Activated T-helper 1 cell treated with anti-CD3 and anti-CD28 coated beads, Interleukin-12 subunit alpha, Interleukin-12 subunit beta, Interleukin-2, Interleukin-4 antibody, amounts not matched to agents 30 ng/mL and 10 ng/mL and 1 ng/mL, durations not matched to agents 14 hours and 24 hours and 36 hours (primary cell): Measurements from ENCODE around the gene RUSF1. TPM values are rescaled to one million over a fixed set of nuclear protein-coding genes. Genes with fewer than 3 reads are reported as not detected.
"Not testable (repeated sequence)": the region's sequence is repeated elsewhere in the genome, so short reads cannot be mapped to it uniquely, and the experiment has no call there.

Source experiments
- DNase-seq: peaks from one replicate; pipeline ENCODE4 v3.0.0; 2021; ENCODE audit warnings: low spot score
- H3K27ac Mint-ChIP-seq: one replicate; pipeline ENCODE4 v1.8.0; 2021; ENCODE audit warnings: mild to moderate bottlenecking, mixed read lengths
- H3K27me3 Mint-ChIP-seq: one replicate; pipeline ENCODE4 v1.8.0; 2022; ENCODE audit warnings: mild to moderate bottlenecking, moderate library complexity, mixed read lengths; ENCODE audit not compliant: insufficient read depth
- H3K36me3 Mint-ChIP-seq: one replicate; pipeline ENCODE4 v1.8.0; 2021; ENCODE audit warnings: low read depth, mixed read lengths
- H3K4me1 Mint-ChIP-seq: one replicate; pipeline ENCODE4 v1.8.0; 2021; ENCODE audit warnings: low read depth, mixed read lengths
- H3K4me3 Mint-ChIP-seq: one replicate; pipeline ENCODE4 v1.8.0; 2021; ENCODE audit warnings: mild to moderate bottlenecking, moderate library complexity, mixed read lengths
- H3K9me3 Mint-ChIP-seq: one replicate; pipeline ENCODE4 v1.8.0; 2021; ENCODE audit warnings: mixed read lengths
- intact Hi-C: fragments of 100-400 bp; cut with micrococcal nuclease; formaldehyde crosslinking; loops from one replicate; pipeline ENCODE4 v1.15.1; 2024
- total RNA-seq: library from RNA; stranded (reverse); gene quantifications from 2 replicates; pipeline ENCODE4 v1.2.3, GENCODE V29; 2022

RUSF1 gene
- total RNA-seq, 1 donor from 2014 or later, result 42.2 TPM

DNA sequence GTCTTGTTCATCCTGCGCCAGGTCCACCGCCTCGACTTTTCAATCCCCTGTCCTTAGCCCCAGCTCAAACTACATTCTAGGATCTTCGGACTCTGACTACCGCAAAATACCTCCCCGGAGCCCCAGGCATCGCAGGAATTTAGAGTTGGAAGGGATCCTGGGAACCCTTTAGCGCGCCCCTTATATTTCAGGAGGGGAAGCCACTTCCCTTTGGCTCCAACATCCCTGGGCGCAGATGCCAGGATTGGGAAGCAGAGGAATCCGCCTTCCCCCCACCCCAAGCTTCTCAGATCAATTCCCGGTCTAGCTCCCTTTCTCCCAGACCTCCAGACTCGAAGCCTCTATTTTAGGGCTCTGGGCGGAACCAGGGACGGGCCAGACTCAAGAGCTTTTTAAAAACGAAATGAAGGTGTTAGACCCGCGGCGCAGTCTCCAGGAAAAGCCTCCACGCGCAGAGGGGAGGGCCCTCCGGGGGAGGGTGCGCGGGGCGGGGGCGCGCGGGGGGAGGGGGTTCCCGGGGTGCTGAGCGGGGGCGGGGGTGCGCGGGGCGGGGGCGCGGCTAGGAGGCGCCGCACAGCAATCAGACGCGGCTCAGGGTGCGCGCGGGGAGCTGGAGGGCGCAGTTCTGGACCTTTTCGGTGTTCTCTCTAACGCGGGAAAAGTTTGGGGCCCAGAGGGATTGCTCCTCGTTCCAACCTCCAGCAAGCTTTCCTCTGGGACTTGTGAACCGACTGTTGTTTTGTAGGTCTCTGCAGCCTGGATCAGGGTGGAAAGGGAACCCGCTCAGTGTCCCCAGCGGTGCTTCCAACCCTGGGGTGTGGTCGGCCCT lies 21.1 kb upstream of the RUSF1 start:
- no peak for DNase-seq
- H3K9me3 Mint-ChIP-seq, result no peaks in the 10 kb centered on the region
- H3K4me1 Mint-ChIP-seq, result no peaks in the 10 kb centered on the region
- H3K27me3 Mint-ChIP-seq, result peaks cover 12% of the 10 kb centered on the region
- H3K36me3 Mint-ChIP-seq, result no peaks in the 10 kb centered on the region
- H3K27ac Mint-ChIP-seq, result no peak overlapping the region
- intact Hi-C loops, result no loop called here
- H3K4me3 Mint-ChIP-seq, result no peak overlapping the region

DNA sequence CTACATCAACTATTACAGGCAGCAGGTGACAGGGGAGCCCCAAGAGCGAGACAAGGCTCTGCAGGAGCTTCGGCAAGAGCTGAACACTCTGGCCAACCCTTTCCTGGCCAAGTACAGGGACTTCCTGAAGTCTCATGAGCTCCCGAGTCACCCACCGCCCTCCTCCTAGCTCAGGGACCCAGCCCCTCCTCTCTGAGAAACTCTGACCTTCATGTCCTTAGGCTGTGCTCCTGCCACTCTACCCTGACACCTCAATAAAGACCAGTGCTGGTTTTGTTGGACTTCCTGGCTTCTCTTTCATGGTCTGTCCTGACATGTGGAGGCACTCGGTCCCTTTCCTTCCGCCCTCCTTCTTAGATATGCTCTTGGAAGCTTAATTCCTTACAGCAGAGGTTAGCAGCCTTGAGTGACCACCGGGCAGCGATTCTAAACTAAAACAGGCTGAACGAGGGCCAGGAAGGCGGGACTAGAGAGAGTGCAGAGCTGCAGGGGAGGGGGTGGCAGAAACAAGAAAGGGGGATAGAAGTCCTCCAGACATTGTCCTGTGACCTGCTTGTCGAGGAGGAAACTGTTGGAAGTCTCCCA lies 20.4 kb upstream of the RUSF1 start:
- H3K4me1 Mint-ChIP-seq, result no peaks in the 10 kb centered on the region
- intact Hi-C loops, result no loop called here
- H3K36me3 Mint-ChIP-seq, result no peaks in the 10 kb centered on the region
- H3K4me3 Mint-ChIP-seq, result no peak overlapping the region
- no peaks in the 10 kb centered on the region for H3K9me3 Mint-ChIP-seq
- H3K27ac Mint-ChIP-seq, result no peak overlapping the region
- no peak for DNase-seq
- H3K27me3 Mint-ChIP-seq, result peaks cover 12% of the 10 kb centered on the region

DNA sequence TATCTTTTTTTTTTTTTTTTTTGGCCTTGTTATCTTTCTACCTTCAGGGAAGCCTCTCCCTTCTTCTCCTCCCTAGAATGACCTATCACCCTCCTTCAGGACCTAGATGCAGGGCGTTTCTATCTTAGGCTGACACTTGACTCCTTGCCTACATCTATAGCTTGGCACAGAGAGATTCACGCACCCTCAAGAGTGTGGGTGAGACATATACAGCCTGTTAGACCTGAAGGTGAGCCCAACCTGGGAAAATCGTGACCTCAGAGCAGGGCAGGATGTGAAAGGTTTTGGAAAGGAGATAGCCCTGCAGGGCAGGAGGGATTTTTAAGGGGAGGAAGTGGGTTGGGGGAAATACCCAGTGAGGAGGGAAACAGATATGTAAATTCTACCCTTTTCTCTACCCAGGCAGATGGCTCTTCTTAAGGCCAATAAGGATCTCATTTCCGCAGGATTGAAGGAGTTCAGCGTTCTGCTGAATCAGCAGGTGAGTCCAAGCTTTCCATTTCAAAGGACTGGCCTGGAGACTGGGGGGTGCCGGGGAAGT lies 19.6 kb upstream of the RUSF1 start, which contains the start of gene AHSP:
AHSP (plus strand) TSS at position 167 of the 541 bp plus-strand sequence; CDS start at position 407, 240 bp downstream.
- Mint-ChIP-seq H3K4me1 (no peaks in the 10 kb centered on the region), H3K27ac (no peak within 1 kb of the TSS)

DNA sequence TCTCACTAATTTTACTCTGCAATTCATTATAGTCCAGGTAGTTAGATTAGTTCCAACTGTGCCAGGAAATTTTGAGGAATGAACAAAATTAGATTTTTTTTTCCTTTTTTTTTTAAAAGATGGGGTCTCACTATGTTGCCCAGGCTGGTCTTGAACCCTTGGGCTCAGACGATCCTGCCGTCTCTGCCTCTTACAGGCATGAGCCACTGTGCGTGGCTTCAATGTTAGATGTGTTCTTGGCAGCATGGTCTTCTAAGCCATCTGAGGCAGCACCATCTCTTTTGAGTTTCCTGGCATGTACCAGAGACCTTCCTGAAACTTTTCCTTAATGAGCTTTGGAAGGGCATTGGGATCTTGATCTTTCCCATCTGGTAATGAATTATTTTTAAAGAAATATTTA lies 16.9 kb upstream of the RUSF1 start:
- Mint-ChIP-seq H3K4me1 (no peaks in the 10 kb centered on the region), H3K4me3 (no peak overlapping the region), H3K27ac (no peak overlapping the region), H3K36me3 (no peaks in the 10 kb centered on the region), H3K27me3 (peaks cover 7% of the 10 kb centered on the region), H3K9me3 (no peaks in the 10 kb centered on the region)
- DNase-seq, result no peak
- intact Hi-C loops, result no loop called here

More for the DNA sequence above, 19.6 kb upstream of the RUSF1 start, which contains the start of gene AHSP:
- Mint-ChIP-seq H3K27me3 (peaks cover 12% of the 10 kb centered on the region), H3K9me3 (no peaks in the 10 kb centered on the region), H3K36me3 (no peaks in the 10 kb centered on the region), H3K4me3 (no peak within 1 kb of the TSS)
- no peak for DNase-seq
- intact Hi-C loops, result no loop called here

DNA sequence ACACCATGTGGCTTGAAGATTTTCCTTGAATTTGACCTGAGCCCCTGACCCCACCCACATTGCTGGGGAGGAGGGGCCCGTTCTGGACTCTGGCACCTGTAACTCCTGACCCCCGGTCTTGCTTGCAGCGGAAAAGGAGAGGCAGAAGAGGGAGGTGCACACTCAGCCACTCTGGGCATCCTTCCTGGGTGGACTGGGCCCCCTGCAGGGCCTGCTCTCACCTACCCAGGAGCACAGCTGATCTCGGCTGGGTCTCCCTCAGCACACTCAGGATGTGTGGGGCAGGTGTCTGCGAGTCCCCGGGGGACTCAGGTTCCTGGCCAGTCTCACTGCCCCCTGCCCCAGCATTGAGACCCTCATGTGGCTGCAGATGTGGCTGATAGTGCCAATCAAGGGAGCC lies 15.6 kb upstream of the RUSF1 start:
- H3K27me3 Mint-ChIP-seq, H3K4me3 Mint-ChIP-seq, DNase-seq, intact Hi-C loops, H3K9me3 Mint-ChIP-seq, H3K36me3 Mint-ChIP-seq, H3K27ac Mint-ChIP-seq, H3K4me1 Mint-ChIP-seq: not testable (repeated sequence)

DNA sequence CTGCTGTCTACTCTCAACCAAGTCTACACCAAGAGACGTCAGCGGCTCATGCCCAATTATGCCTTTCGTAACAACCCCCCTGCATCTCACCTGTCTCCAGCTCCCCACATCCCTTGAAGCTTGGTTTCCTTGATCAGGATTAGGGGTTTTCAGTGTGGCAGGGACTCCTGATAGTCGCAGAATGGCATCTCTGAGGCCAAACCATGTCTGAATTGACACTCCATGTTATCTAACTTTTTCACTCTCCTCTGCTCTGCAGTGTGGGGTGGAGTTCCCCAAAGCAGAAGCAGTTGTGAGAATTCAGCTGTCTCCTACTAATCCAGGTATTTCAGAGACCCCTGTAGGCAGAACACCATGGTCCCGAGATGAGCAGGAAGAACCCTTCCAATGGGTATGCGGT lies 13.9 kb upstream of the RUSF1 start:
- H3K27me3 Mint-ChIP-seq, result no peaks in the 10 kb centered on the region
- intact Hi-C loops, result no loop called here
- H3K36me3 Mint-ChIP-seq, result no peaks in the 10 kb centered on the region

DNA sequence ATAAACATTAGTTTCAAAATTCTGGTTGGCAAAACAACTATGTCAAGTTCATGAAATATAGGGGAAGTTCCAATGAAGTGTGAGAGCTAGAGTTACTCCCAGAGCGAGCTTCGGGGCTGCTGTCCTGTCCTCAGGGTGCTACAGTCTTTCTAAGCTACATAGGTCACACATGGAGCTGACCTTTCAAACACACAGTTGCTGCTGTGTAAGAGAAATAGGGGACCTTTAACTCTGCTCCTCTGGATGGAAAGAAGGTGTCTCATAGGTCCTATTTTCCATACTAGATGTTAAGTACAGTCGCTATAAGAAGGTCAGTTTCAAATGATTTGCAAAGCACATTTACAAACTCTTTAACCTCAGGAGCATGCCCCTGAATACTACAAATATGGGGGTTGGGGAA lies 13.2 kb upstream of the RUSF1 start:
- H3K27ac Mint-ChIP-seq, result no peak overlapping the region
- no peaks in the 10 kb centered on the region for H3K9me3 Mint-ChIP-seq
- no peak overlapping the region for H3K4me3 Mint-ChIP-seq
- no peaks in the 10 kb centered on the region for H3K27me3 Mint-ChIP-seq
- H3K36me3 Mint-ChIP-seq, result no peaks in the 10 kb centered on the region
- peaks cover 5% of the 10 kb centered on the region for H3K4me1 Mint-ChIP-seq
- no peak for DNase-seq
- intact Hi-C loops, result no loop called here

More for the DNA sequence above, 13.9 kb upstream of the RUSF1 start:
- Mint-ChIP-seq H3K4me3 (no peak overlapping the region), H3K4me1 (peaks cover 5% of the 10 kb centered on the region), H3K9me3 (no peaks in the 10 kb centered on the region), H3K27ac (no peak overlapping the region)
- DNase-seq, result no peak

DNA sequence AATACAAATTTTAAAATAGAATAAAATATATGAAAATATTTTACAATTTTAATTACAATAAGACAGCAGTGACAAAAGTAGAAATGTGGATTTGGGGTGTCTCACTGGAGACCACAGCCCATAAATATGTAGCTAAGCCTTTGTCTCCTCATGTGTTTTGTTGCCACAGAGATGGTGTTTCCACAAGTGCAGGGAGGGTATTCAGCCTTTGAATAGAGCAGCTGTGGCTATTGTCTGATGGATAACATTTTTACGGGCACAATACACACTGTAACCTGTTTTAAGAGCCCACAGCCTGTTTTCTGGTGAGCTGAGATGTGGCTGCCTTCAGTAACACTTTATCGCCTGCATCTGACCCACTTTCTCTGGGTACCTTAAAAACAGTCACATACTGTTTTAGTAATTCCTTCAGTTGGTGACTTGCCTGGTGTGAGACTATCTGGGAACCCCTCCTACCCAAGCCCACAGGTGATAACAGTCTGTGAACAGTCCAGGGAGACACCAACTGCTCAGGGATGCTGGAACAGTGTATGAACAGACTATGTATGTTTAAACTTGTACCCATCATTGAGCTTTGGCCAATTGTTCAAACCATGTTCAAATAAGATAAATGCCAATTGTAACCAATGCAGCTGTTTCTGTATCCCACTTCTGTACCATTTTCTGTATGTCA lies 11.7 kb upstream of the RUSF1 start:
- no peak for DNase-seq
- Mint-ChIP-seq H3K4me1 (peaks cover 5% of the 10 kb centered on the region), H3K36me3 (no peaks in the 10 kb centered on the region), H3K4me3 (no peak overlapping the region), H3K27me3 (no peaks in the 10 kb centered on the region), H3K27ac (no peak overlapping the region), H3K9me3 (no peaks in the 10 kb centered on the region)
- intact Hi-C loops, result no loop called here

DNA sequence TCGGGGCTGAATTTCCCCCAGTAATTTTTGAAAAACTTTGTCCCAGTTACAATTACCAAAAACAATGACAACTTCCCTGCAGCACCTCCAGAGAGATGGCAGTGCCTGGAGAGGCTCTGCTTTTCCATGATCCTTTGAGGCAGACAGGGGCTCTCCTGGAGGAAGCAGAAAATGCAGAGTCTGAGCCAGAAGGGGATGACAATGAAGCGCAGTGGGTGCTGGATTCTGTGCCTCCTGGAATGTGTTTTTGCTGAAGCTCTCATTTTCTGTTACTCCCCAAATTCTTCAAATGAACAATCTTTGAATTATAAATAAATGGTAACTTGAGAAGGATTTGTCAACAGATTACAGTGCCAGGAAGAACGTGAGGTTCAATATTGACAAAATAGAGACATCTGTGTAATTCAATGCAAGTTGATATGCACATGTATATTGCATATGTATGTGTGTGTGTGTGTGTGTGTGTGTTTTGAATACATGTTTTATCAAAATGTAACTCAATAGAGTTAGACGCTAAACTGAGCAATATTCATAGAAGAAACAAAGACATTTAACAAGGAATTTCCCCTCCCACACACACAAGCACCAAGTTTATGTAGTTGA lies 9.7 kb upstream of the RUSF1 start:
- H3K27ac Mint-ChIP-seq, result no peak overlapping the region
- intact Hi-C loops, result no loop called here
- H3K36me3 Mint-ChIP-seq, result no peaks in the 10 kb centered on the region
- peaks cover 5% of the 10 kb centered on the region for H3K4me1 Mint-ChIP-seq
- H3K27me3 Mint-ChIP-seq, result no peaks in the 10 kb centered on the region
- DNase-seq, result no peak
- H3K9me3 Mint-ChIP-seq, result no peaks in the 10 kb centered on the region
- H3K4me3 Mint-ChIP-seq, result no peak overlapping the region

DNA sequence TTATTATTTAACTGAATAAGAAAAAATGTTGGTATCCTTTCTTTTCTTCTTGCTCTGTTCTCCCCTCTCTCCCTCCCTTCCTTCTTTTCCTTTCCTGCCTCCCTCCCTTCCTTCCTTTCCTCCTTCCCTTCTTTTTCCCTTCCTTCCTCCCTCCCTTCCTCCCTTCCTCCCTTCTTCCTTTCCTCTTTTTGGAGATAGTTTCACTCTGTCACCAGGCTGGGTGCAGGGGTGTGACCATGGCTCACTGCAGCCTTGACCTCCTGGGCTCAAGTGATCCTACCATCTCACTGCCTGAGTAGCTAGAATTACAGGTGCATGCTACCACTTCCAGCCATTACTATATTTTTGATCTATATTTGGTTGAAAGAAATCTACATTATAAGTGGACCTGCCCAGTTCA lies 5.7 kb upstream of the RUSF1 start:
- intact Hi-C loops, result no loop called here
- no peaks in the 10 kb centered on the region for H3K9me3 Mint-ChIP-seq
- no peaks in the 10 kb centered on the region for H3K27me3 Mint-ChIP-seq
- no peak overlapping the region for H3K4me3 Mint-ChIP-seq
- H3K4me1 Mint-ChIP-seq, result peaks cover 16% of the 10 kb centered on the region
- H3K36me3 Mint-ChIP-seq, result peaks cover 3% of the 10 kb centered on the region
- no peak overlapping the region for H3K27ac Mint-ChIP-seq
- DNase-seq, result no peak

DNA sequence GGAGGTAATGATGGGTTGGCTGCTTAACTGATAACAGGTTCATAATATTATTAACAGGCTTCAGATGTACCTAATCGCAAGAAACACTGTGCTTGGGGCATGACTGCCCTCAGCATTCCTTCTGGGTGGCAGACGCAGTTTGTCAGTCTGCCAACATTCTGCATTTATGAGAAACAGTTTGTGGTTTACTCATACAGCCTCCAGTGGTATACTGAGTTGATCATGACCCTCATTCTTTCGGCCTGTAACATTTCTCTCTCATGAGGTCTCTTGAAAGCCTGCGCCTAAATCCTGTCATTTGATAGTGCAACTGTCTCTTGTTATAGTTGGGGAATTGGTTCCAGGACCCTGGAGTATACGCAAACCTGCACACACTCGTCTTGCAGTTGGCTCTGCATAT lies 4.9 kb upstream of the RUSF1 start:
- peaks cover 6% of the 10 kb centered on the region for H3K36me3 Mint-ChIP-seq
- no peak overlapping the region for H3K4me3 Mint-ChIP-seq
- H3K9me3 Mint-ChIP-seq, result no peaks in the 10 kb centered on the region
- peaks cover 20% of the 10 kb centered on the region for H3K4me1 Mint-ChIP-seq
- no peak for DNase-seq
- intact Hi-C loops, result no loop called here
- no peak overlapping the region for H3K27ac Mint-ChIP-seq
- no peaks in the 10 kb centered on the region for H3K27me3 Mint-ChIP-seq

DNA sequence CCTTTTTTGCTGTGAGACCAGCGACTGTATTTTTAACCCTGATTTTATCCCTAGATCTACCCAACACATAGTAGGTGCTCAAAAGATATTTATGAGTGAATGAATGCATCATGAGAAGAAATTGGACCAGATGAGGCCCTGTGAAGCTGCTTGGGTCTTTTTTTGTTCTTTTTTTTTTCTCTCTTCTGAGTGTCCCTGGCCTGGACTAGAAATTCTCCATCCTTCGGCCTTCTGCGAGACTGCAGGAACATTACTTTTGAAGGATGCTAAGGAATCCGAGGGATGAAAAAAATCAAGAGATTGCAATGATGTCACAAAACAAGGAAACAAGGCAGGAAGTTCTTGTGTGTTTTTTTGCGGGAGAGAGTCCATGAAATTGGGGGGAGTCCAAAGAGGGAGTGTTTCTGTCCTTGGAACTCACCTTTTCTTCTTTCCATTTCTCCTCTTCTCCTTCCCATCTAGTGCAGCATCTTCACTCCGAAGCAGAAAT lies 560 bp upstream of the RUSF1 start:
- no peaks in the 10 kb centered on the region for H3K9me3 Mint-ChIP-seq

More for the DNA sequence above, 560 bp upstream of the RUSF1 start:
- Mint-ChIP-seq H3K4me3 (peak overlapping the region; percentile 95), H3K36me3 (peaks cover 9% of the 10 kb centered on the region), H3K27me3 (no peaks in the 10 kb centered on the region), H3K27ac (peak overlapping the region; percentile 93), H3K4me1 (peaks cover 49% of the 10 kb centered on the region)
- intact Hi-C loops, result loop anchor here (1.0 to 2.0 kb wide), 4 partner anchors 22 to 187 kb away; partner anchors contain the start of gene ARMC5
- no peak for DNase-seq
